ENCODE data around the gene GYPE.
"Not testable (repeated sequence)": the region's sequence is repeated elsewhere in the genome, so short reads cannot be mapped to it uniquely, and the experiment has no call there.

Gene GYPE

GRCh38 chr4:143842624-143843505 lies 62.5 kb downstream of the GYPE start:
- not testable (repeated sequence) for H4K20me1 ChIP-seq (ENCODE audit: insufficient read depth, low read length); H2AFZ ChIP-seq (ENCODE audit: low read length); H3K9ac ChIP-seq (ENCODE audit: low read length); H3K9me3 ChIP-seq (ENCODE audit: low read length); H3K36me3 ChIP-seq (ENCODE audit: insufficient read depth, low read length); H3K27ac ChIP-seq (ENCODE audit: low read depth, low read length, poor library complexity, severe bottlenecking); H3K4me3 ChIP-seq (ENCODE audit: low read depth, low read length, poor library complexity, severe bottlenecking); H3K9me2 ChIP-seq (ENCODE audit: low read depth, low read length); H3K27me3 ChIP-seq (ENCODE audit: insufficient read depth, low read length); H3K4me1 ChIP-seq (ENCODE audit: insufficient read depth, low read length, severe bottlenecking); H3K79me2 ChIP-seq (ENCODE audit: insufficient read depth, low read length); H3F3A ChIP-seq (ENCODE audit: insufficient read depth, low read length); H3K4me2 ChIP-seq (ENCODE audit: low read length)

- H3K27ac ChIP-seq (ENCODE audit: low read depth, low read length, poor library complexity, severe bottlenecking); H3K4me3 ChIP-seq (ENCODE audit: low read depth, low read length, poor library complexity, severe bottlenecking); H4K20me1 ChIP-seq (ENCODE audit: insufficient read depth, low read length); H3K4me1 ChIP-seq (ENCODE audit: insufficient read depth, low read length, severe bottlenecking); H2AFZ ChIP-seq (ENCODE audit: low read length); H3K9me3 ChIP-seq (ENCODE audit: low read length); H3K9ac ChIP-seq (ENCODE audit: low read length); H3K79me2 ChIP-seq (ENCODE audit: insufficient read depth, low read length); H3K27me3 ChIP-seq (ENCODE audit: insufficient read depth, low read length); H3F3A ChIP-seq (ENCODE audit: insufficient read depth, low read length); H3K4me2 ChIP-seq (ENCODE audit: low read length); H3K9me2 ChIP-seq (ENCODE audit: low read depth, low read length); H3K36me3 ChIP-seq (ENCODE audit: insufficient read depth, low read length): not testable (repeated sequence)
Measured at GRCh38 chr4:143839413-143839812, 65.9 kb downstream of the GYPE start.

GRCh38 chr4:143834196-143834595 lies 71.2 kb downstream of the GYPE start:
- not testable (repeated sequence) for H3K27ac ChIP-seq (ENCODE audit: low read depth, low read length, poor library complexity, severe bottlenecking); H3K4me2 ChIP-seq (ENCODE audit: low read length); H3K9me3 ChIP-seq (ENCODE audit: low read length); H3K27me3 ChIP-seq (ENCODE audit: insufficient read depth, low read length); H4K20me1 ChIP-seq (ENCODE audit: insufficient read depth, low read length); H3K4me1 ChIP-seq (ENCODE audit: insufficient read depth, low read length, severe bottlenecking); H3F3A ChIP-seq (ENCODE audit: insufficient read depth, low read length); H3K79me2 ChIP-seq (ENCODE audit: insufficient read depth, low read length); H2AFZ ChIP-seq (ENCODE audit: low read length); H3K9me2 ChIP-seq (ENCODE audit: low read depth, low read length); H3K36me3 ChIP-seq (ENCODE audit: insufficient read depth, low read length); H3K9ac ChIP-seq (ENCODE audit: low read length); H3K4me3 ChIP-seq (ENCODE audit: low read depth, low read length, poor library complexity, severe bottlenecking)

- not testable (repeated sequence) for H2AFZ ChIP-seq (ENCODE audit: low read length); H3F3A ChIP-seq (ENCODE audit: insufficient read depth, low read length); H3K27me3 ChIP-seq (ENCODE audit: insufficient read depth, low read length); H3K4me1 ChIP-seq (ENCODE audit: insufficient read depth, low read length, severe bottlenecking); H3K4me2 ChIP-seq (ENCODE audit: low read length); H3K27ac ChIP-seq (ENCODE audit: low read depth, low read length, poor library complexity, severe bottlenecking); H3K9ac ChIP-seq (ENCODE audit: low read length); H3K79me2 ChIP-seq (ENCODE audit: insufficient read depth, low read length); H3K9me3 ChIP-seq (ENCODE audit: low read length); H3K4me3 ChIP-seq (ENCODE audit: low read depth, low read length, poor library complexity, severe bottlenecking); H3K9me2 ChIP-seq (ENCODE audit: low read depth, low read length); H4K20me1 ChIP-seq (ENCODE audit: insufficient read depth, low read length); H3K36me3 ChIP-seq (ENCODE audit: insufficient read depth, low read length)
Measured at GRCh38 chr4:143833676-143834075, 71.7 kb downstream of the GYPE start.

GRCh38 chr4:143830576-143830975 lies 74.8 kb downstream of the GYPE start:
- H3K4me3 ChIP-seq (ENCODE audit: low read depth, low read length, poor library complexity, severe bottlenecking); H3K4me1 ChIP-seq (ENCODE audit: insufficient read depth, low read length, severe bottlenecking); H3K79me2 ChIP-seq (ENCODE audit: insufficient read depth, low read length); H4K20me1 ChIP-seq (ENCODE audit: insufficient read depth, low read length); H3K9me2 ChIP-seq (ENCODE audit: low read depth, low read length); H3K9ac ChIP-seq (ENCODE audit: low read length); H3F3A ChIP-seq (ENCODE audit: insufficient read depth, low read length); H3K27ac ChIP-seq (ENCODE audit: low read depth, low read length, poor library complexity, severe bottlenecking); H2AFZ ChIP-seq (ENCODE audit: low read length); H3K4me2 ChIP-seq (ENCODE audit: low read length); H3K9me3 ChIP-seq (ENCODE audit: low read length); H3K27me3 ChIP-seq (ENCODE audit: insufficient read depth, low read length); H3K36me3 ChIP-seq (ENCODE audit: insufficient read depth, low read length): not testable (repeated sequence)

GRCh38 chr4:143829239-143829620 lies 76.1 kb downstream of the GYPE start:
- not testable (repeated sequence) for H3K4me1 ChIP-seq (ENCODE audit: insufficient read depth, low read length, severe bottlenecking); H3K79me2 ChIP-seq (ENCODE audit: insufficient read depth, low read length); H3F3A ChIP-seq (ENCODE audit: insufficient read depth, low read length); H3K27me3 ChIP-seq (ENCODE audit: insufficient read depth, low read length); H3K9me2 ChIP-seq (ENCODE audit: low read depth, low read length); H3K27ac ChIP-seq (ENCODE audit: low read depth, low read length, poor library complexity, severe bottlenecking); H3K4me2 ChIP-seq (ENCODE audit: low read length); H3K4me3 ChIP-seq (ENCODE audit: low read depth, low read length, poor library complexity, severe bottlenecking); H2AFZ ChIP-seq (ENCODE audit: low read length); H3K9ac ChIP-seq (ENCODE audit: low read length); H3K9me3 ChIP-seq (ENCODE audit: low read length); H4K20me1 ChIP-seq (ENCODE audit: insufficient read depth, low read length); H3K36me3 ChIP-seq (ENCODE audit: insufficient read depth, low read length)
